IPS-18a (cell line): ENCODE data around the gene CMPK2.
"Not testable (repeated sequence)": the region's sequence is repeated elsewhere in the genome, so short reads cannot be mapped to it uniquely, and the experiment has no call there.

ENCODE experiments used
- H3K27ac ChIP-seq: one replicate; pipeline ENCODE4 v1.5.1; 2013; ENCODE audit warnings: low read length
- H3K27me3 ChIP-seq: one replicate; pipeline ENCODE4 v1.6.1; 2013; ENCODE audit warnings: mild to moderate bottlenecking, low read length; ENCODE audit not compliant: control insufficient read depth, insufficient read depth
- H3K36me3 ChIP-seq: one replicate; pipeline ENCODE4 v1.6.1; 2013; ENCODE audit warnings: low read depth, low read length; ENCODE audit not compliant: control insufficient read depth
- H3K4me1 ChIP-seq: one replicate; pipeline ENCODE4 v1.6.1; 2013; ENCODE audit warnings: low read depth, low read length; ENCODE audit not compliant: control insufficient read depth
- H3K4me3 ChIP-seq: one replicate; pipeline ENCODE4 v1.5.1; 2013; ENCODE audit warnings: low read length
- H3K9ac ChIP-seq: one replicate; pipeline ENCODE4 v1.6.1; 2013; ENCODE audit warnings: mild to moderate bottlenecking, low read length, moderate library complexity
- H3K9me3 ChIP-seq: one replicate; pipeline ENCODE4 v1.6.1; 2013; ENCODE audit warnings: low read depth, low read length; ENCODE audit not compliant: control insufficient read depth

The CMPK2 gene, protein sequence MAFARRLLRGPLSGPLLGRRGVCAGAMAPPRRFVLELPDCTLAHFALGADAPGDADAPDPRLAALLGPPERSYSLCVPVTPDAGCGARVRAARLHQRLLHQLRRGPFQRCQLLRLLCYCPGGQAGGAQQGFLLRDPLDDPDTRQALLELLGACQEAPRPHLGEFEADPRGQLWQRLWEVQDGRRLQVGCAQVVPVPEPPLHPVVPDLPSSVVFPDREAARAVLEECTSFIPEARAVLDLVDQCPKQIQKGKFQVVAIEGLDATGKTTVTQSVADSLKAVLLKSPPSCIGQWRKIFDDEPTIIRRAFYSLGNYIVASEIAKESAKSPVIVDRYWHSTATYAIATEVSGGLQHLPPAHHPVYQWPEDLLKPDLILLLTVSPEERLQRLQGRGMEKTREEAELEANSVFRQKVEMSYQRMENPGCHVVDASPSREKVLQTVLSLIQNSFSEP

DNA sequence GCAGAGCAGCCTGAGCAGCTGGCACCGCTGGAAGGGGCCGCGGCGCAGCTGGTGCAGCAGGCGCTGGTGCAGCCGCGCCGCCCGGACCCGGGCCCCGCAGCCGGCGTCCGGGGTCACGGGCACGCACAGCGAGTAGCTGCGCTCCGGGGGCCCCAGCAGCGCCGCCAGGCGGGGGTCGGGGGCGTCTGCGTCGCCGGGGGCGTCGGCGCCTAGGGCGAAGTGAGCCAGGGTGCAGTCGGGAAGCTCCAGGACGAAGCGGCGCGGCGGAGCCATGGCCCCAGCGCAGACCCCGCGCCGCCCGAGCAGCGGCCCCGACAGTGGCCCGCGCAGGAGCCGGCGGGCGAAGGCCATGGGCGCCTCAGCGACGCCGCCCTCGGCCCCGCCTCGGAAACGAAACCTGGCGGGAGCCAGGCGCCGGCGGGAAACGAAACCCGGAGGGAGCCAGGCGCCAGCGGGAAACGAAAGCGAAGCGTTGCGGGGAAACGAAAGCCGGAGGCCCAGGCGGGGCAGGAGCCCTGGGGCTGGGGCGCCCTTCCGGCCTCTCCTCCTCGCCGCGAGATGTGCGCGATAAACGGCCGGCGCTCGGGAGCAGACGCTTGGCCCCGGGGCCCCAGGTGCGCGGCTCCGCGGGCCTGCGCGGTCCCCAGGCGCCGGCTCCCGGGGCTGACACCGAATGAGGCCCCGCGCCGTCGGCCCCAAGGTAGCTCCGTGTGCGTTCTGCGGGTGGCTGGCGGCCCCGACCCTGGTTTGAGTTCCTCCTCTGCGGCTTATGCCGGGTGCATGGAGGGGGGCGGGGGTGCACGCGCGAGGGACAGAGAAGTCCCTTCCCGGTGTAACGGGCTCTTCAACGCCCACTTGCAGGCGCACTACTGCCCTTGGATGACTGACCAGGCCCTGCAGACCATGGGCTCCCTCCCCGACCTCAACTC, at the start of gene CMPK2:
TSS of gene CMPK2 (minus strand) at position 562 of the 929 bp plus-strand sequence. CDS start at position 351, 211 bp downstream.
- Histone ChIP-seq H3K4me3 (peak within 1 kb of the TSS; percentile 63), H3K4me1 (no peaks in the 10 kb centered on the region), H3K27ac (no peak within 1 kb of the TSS), H3K9me3 (no peaks in the 10 kb centered on the region), H3K9ac (peak within 1 kb of the TSS; percentile 19), H3K27me3 (peaks cover 47% of the 10 kb centered on the region), H3K36me3 (no peaks in the 10 kb centered on the region)

DNA sequence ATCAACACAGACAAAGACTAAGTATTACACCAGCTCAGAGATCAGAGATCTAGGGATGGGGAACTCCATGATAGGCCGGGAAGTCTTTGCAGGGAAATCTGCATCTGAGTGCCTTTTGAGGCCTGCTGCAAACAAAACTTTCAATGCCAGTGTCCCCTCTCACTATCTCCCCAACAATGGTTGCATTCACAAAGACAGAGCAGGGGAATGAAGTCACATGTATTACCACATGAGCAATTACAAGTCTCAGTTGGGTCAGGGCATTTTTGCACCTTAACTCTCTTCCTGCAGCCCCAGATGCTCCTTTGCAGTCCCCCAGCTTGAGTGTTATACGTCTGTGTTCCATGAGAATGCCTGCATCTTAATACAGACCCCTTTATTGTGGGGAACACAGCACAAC, 49.7 kb upstream of the CMPK2 start:
- H3K4me1 ChIP-seq: peaks cover 16% of the 10 kb centered on the region
- no peak overlapping the region for H3K9ac ChIP-seq
- H3K36me3 ChIP-seq: no peaks in the 10 kb centered on the region
- H3K27ac ChIP-seq: no peak overlapping the region
- no peak overlapping the region for H3K4me3 ChIP-seq
- H3K9me3 ChIP-seq: no peaks in the 10 kb centered on the region
- peaks cover 13% of the 10 kb centered on the region for H3K27me3 ChIP-seq

DNA sequence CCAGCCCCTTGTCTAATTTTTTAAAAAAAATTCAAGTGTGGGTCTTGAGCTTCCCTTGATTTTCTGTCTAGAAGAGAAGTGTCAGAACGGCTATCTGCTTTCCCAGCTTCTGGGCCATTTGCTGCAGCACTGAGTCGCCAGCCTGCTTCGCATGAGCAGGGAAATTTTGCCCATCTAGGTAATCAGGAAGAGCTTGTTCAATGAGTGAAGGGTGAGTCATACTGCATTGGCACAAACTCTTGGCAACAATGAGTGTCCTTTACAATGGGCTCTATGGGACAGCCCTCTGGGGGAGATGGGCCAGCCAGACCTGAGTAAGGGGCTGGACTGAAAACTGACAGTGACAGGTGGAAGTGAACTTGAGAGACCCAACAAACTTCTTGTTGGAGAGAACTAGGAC, 49.1 kb upstream of the CMPK2 start:
- H3K4me3 ChIP-seq: no peak overlapping the region
- H3K27ac ChIP-seq: no peak overlapping the region
- H3K9ac ChIP-seq: no peak overlapping the region
- H3K27me3 ChIP-seq: peaks cover 13% of the 10 kb centered on the region
- no peaks in the 10 kb centered on the region for H3K9me3 ChIP-seq
- H3K36me3 ChIP-seq: no peaks in the 10 kb centered on the region
- peaks cover 16% of the 10 kb centered on the region for H3K4me1 ChIP-seq

DNA sequence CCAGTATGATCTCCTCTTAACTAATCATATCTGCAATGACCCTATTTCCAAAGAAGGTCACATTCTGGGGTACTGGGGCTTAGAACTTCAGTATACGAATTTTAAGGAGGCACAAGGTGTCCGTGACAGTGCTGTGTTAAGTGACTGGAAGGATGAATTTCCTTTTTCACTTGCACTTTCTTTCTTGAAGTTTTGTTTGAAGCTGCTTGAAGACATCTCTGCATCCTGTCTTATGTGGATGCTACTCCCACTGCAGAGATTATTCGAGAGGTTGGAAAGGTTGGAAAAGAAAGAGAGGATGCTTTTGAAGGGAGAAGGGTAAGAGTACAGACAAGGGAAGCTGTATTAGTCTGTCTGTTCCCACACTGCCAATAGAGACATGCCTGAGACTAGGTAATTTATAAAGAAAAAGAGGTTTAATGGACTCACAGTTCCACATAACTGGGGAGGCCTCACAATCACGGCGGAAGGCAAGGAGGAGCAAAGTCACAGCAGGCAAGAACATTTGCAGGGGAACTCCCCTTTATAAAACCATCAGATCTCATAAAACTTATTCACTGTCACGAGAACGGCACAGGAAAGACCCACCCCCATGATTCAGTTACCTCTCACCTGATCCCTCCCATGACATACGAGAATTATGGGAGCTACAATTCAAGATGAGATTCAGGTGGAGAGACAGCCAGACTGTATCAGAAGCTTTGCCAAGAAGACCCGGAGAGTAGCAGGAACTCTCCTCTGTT, 47.9 kb upstream of the CMPK2 start:
- H3K27ac ChIP-seq: no peak overlapping the region
- peaks cover 9% of the 10 kb centered on the region for H3K27me3 ChIP-seq
- no peak overlapping the region for H3K9ac ChIP-seq
- no peaks in the 10 kb centered on the region for H3K36me3 ChIP-seq
- H3K9me3 ChIP-seq: no peaks in the 10 kb centered on the region
- peaks cover 16% of the 10 kb centered on the region for H3K4me1 ChIP-seq
- H3K4me3 ChIP-seq: no peak overlapping the region

DNA sequence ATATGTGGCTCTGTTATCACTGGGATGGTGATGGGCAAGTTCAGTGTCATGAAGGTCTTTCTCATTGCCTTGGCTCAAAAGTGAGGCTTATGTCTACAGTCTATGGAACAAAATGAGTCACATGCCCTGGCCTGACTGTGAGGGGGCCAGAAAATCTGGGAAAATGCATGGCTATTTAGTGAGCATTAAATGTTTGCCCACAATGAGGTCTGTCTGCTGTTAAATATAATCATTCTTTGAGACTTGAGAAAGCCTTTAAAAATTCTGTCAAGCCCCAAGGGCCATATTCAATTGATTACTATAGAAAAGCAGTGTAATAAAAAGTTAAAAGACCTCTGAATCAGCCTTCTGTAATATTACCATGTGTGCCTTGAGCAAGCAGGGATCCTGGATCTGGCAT, 46.0 kb upstream of the CMPK2 start:
- Histone ChIP-seq H3K9ac (no peak overlapping the region), H3K4me3 (no peak overlapping the region), H3K36me3 (no peaks in the 10 kb centered on the region), H3K27ac (no peak overlapping the region), H3K9me3 (no peaks in the 10 kb centered on the region), H3K27me3 (peaks cover 7% of the 10 kb centered on the region), H3K4me1 (peaks cover 16% of the 10 kb centered on the region)

DNA sequence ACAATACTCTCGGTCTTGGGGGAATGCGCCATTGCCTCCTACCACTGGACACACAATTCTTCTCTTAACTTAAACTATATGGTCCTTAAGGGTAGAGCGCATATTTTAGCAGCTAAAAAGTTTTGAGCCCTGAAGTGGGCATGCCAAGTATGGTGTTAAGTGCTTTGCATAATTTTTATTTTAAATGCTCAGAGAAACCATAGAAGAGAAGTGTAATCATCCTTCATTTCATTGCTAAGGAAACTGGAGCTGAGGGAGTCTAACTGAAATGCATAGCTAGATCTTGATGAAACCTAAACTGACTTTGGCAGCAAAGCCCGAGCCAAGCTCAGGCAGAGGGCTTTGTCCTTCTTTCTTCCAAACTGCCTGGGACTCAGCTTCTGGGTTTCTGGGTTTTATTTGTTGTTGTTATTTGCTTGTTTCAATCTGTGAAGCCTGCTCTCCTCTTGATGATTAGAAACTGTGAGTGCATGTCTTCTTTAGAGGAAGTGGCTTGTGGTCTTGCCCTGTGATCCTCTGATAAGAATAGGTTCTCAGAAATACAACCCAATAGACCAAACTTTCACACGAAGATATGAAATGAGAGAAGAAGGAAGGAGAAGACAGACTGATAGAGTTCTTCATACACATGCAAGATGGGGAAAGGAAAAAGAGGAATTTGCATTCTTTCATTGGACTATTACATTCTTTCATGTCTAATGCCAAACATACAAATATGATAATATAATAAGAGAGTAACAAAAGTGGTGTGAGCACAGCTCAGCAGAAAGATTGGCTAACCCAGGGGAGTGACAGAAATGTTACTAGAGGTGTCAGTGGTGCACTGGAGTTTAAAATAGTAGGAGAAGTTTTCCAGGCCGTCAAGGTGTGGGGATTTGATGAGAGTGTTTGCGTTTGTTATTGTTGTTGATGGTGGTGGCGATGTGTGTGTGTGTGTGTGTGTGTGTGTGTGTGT, 44.0 kb upstream of the CMPK2 start:
- no peak overlapping the region for H3K9ac ChIP-seq
- H3K36me3 ChIP-seq: no peaks in the 10 kb centered on the region
- H3K27ac ChIP-seq: no peak overlapping the region

DNA sequence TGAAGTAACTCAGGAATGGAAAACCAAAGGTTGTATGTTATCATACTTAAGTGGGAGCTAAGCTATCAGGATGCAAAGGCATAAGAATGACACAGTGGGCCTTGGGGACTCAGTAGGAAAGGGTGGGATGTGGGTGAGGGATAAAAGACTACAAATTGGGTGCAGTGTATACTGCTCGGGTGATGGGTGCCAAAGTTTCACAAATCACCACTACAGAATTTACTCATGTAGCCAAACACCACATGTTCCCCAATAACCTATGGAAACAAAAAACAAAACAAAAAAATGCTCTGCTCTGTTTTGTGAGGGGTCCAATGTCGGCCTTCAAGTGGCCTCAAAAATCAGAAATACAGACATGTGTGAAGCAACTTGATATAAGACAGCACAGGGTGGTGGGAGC, 42.6 kb upstream of the CMPK2 start:
- no peak overlapping the region for H3K4me3 ChIP-seq
- no peaks in the 10 kb centered on the region for H3K36me3 ChIP-seq
- no peaks in the 10 kb centered on the region for H3K4me1 ChIP-seq
- H3K27ac ChIP-seq: no peak overlapping the region
- no peak overlapping the region for H3K9ac ChIP-seq
- H3K27me3 ChIP-seq: no peaks in the 10 kb centered on the region
- no peaks in the 10 kb centered on the region for H3K9me3 ChIP-seq

More for the DNA sequence above, 44.0 kb upstream of the CMPK2 start:
- Histone ChIP-seq H3K27me3 (no peaks in the 10 kb centered on the region), H3K9me3 (no peaks in the 10 kb centered on the region), H3K4me1 (peaks cover under 1% of the 10 kb centered on the region), H3K4me3 (no peak overlapping the region)

DNA sequence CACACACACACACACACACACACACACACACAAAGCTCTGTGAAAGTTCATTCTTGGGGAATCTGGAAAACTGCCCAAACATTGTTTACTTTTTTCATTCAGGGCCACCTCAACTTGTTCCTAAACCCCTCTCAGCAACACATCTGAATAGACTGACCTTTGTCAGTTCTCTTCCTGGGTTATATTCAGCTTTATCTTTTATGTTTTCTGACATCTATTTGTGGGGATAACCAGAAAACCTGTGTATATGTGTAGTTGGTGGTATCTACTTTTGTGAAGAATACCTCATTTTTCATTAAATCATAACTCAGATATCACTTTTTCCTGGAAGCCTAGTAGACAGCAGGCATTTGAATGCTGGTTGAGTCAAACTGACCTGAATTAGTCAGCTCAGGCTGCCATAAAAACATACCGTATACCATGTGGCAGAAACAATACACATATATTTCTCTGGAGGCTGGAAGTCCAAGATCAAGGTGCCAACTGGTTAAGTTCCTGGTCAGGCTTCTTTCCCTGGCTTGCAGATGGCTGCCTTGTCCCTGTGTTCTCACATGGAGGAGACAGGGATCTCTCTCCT, 40.5 kb upstream of the CMPK2 start:
- no peak overlapping the region for H3K27ac ChIP-seq
- H3K27me3 ChIP-seq: no peaks in the 10 kb centered on the region
- H3K9ac ChIP-seq: no peak overlapping the region
- H3K4me3 ChIP-seq: no peak overlapping the region
- H3K4me1 ChIP-seq: no peaks in the 10 kb centered on the region
- no peaks in the 10 kb centered on the region for H3K36me3 ChIP-seq
- no peaks in the 10 kb centered on the region for H3K9me3 ChIP-seq

DNA sequence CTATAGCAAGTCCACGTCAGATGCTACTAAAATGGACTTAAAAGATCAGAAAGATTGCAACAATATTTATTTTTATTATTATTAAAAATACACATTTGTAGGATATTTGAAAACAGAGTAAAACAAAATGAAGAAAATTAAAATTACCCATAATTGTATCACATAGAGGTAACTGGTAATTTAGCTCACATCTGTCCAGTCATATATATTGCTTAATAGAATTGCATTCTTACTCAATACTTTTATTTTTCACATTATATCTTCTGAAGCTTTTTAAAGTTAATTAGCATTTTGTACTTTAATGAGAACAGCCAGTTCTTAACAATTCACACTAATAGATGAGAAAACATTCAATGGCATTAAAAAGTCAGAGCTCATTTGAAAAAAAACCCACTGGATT, 40.0 kb upstream of the CMPK2 start:
- Histone ChIP-seq H3K4me3 (no peak overlapping the region), H3K27me3 (no peaks in the 10 kb centered on the region), H3K36me3 (no peaks in the 10 kb centered on the region), H3K9ac (no peak overlapping the region), H3K27ac (no peak overlapping the region), H3K9me3 (no peaks in the 10 kb centered on the region), H3K4me1 (no peaks in the 10 kb centered on the region)

DNA sequence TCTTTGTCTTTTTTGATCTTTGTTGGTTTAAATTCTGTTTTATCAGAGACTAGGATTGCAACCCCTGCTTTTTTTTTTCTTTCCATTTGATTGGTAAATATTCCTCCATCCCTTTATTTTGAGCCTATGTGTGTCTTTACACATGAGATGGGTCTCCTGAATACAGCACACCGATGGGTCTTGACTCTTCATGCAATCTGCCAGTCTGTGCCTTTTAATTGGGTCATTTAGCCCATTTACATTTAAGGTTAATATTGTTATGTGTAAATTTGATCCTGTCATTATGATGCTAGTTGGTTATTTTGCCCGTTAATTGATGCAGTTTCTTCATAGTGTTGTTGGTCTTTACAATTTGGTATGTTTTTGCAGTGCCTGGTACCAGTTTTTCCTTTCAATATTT, 36.9 kb upstream of the CMPK2 start:
- not testable (repeated sequence) for H3K36me3 ChIP-seq, H3K27me3 ChIP-seq, H3K9me3 ChIP-seq, H3K9ac ChIP-seq, H3K27ac ChIP-seq, H3K4me1 ChIP-seq, H3K4me3 ChIP-seq
